ENCODE results near the gene TM4SF4. TPM values are rescaled to one million over a fixed set of nuclear protein-coding genes. Genes with fewer than 3 reads are reported as not detected.
A peak's percentile ranks its signal among the peaks of the same experiment; 100 is the strongest.

The TM4SF4 gene
- total RNA-seq, 5 donors from 2014 or later (not counting 1 experiment from before 2014, with no cell fraction given) = 0.85 to 1.1 (median 0.86) TPM; not detected in 2

GRCh38 chr3:149475451-149476060 is 1.1 kb downstream of the TM4SF4 start:
- H3K9me3 ChIP-seq = no peaks in the 10 kb centered on the region
- POLR2A ChIA-PET = no interaction called here
- H3K27ac Mint-ChIP-seq = no peak overlapping the region

GRCh38 chr3:149476225-149476624 is 1.7 kb downstream of the TM4SF4 start:
- H3K36me3 Mint-ChIP-seq = no peaks in the 10 kb centered on the region
- H3K36me3 ChIP-seq (ENCODE audit: control insufficient read depth in 2 of 2, extremely low read depth in 1 of 2, insufficient read depth in 1 of 2, low read length in 1 of 2) = no peaks in the 10 kb centered on the region
- H3K27me3 ChIP-seq (replicated peaks in 1 of 2; ENCODE audit: control insufficient read depth in 2 of 2, extremely low read depth in 1 of 2, insufficient read depth in 2 of 2, low read length in 1 of 2) = peaks cover 0 to 14% of the 10 kb centered on the region in 2 experiments
- H3K4me3 Mint-ChIP-seq = no peak overlapping the region
- no peak overlapping the region for H3K27ac ChIP-seq (ENCODE audit: low read length)
- POLR2A ChIA-PET = no interaction called here
- H3K9me3 Mint-ChIP-seq = no peaks in the 10 kb centered on the region
- H3K27ac Mint-ChIP-seq = no peak overlapping the region
- no peaks in the 10 kb centered on the region for H3K9me3 ChIP-seq
- no peak overlapping the region for H3K4me3 ChIP-seq (ENCODE audit: control insufficient read depth in 1 of 2, extremely low read depth in 1 of 2, low read length in 1 of 2)
- CTCF ChIA-PET = no interaction called here
- ATAC-seq (replicated peaks in 1 of 4) (no peak), DNase-seq (no peak)
- WGBS (ENCODE audit: insufficient coverage) = 81% methylated on average over 3 of the region's 4 CpGs
- peaks cover 6 to 9% of the 10 kb centered on the region in 2 donors for H3K27me3 Mint-ChIP-seq
- no peaks in the 10 kb centered on the region for H3K4me1 ChIP-seq (ENCODE audit: control insufficient read depth in 1 of 2, extremely low read depth in 1 of 2, insufficient read depth in 2 of 2, low read length in 2 of 2)
- no peaks in the 10 kb centered on the region for H3K4me1 Mint-ChIP-seq

More at GRCh38 chr3:149475451-149476060, 1.1 kb downstream of the TM4SF4 start:
- DNase-seq = no peak
- no peak overlapping the region for H3K4me3 Mint-ChIP-seq
- Histone ChIP-seq H3K27ac (ENCODE audit: low read length) (no peak overlapping the region), H3K4me1 (ENCODE audit: control insufficient read depth in 1 of 2, extremely low read depth in 1 of 2, insufficient read depth in 2 of 2, low read length in 2 of 2) (no peaks in the 10 kb centered on the region), H3K27me3 (replicated peaks in 1 of 2; ENCODE audit: control insufficient read depth in 2 of 2, extremely low read depth in 1 of 2, insufficient read depth in 2 of 2, low read length in 1 of 2) (peaks cover 0 to 14% of the 10 kb centered on the region in 2 experiments), H3K36me3 (ENCODE audit: control insufficient read depth in 2 of 2, extremely low read depth in 1 of 2, insufficient read depth in 1 of 2, low read length in 1 of 2) (no peaks in the 10 kb centered on the region), H3K4me3 (ENCODE audit: control insufficient read depth in 1 of 2, extremely low read depth in 1 of 2, low read length in 1 of 2) (no peak overlapping the region)
- WGBS (ENCODE audit: insufficient coverage) = 83% methylated on average over 6 of the region's 7 CpGs
- peaks cover 3 to 6% of the 10 kb centered on the region in 2 donors for H3K27me3 Mint-ChIP-seq
- H3K36me3 Mint-ChIP-seq = no peaks in the 10 kb centered on the region
- CTCF ChIA-PET = no interaction called here
- ATAC-seq (replicated peaks in 1 of 4) = no peak
- H3K4me1 Mint-ChIP-seq = no peaks in the 10 kb centered on the region
- H3K9me3 Mint-ChIP-seq = no peaks in the 10 kb centered on the region

DNA sequence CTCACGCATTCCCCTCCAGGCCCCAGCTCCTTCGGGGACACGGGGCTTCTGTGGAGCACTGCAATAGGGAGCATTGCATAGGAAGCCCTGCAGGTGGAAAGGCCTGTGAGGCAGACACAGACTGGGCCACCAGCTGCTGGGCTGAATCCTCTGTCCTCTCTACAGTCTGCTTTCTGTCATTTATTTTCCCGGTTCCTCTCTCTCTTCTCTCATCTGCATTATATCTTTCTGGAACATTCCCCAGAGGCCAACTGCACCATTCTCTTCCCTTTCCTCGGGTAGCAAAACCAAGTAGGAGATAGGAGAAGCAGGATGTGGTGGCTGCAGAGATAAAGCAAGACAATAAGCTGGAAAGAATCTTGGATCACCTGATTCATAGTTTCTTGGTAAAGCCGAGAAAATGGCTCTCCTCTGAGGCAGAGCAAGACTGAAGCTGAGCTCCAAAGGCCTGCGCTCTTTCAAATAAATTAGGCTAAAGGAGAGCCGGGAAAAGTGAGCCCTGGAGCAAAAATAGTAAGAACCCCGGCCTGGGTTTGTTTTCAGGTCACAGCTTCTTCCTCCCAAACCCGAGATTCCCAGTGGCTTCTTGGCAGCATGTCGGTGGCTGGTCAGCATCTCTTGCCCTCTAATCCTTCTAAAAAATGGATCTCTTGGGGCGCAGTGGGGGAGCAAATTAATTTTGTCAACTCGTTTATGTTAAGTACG is 5.3 kb downstream of the TM4SF4 start:
- H3K36me3 Mint-ChIP-seq = no peaks in the 10 kb centered on the region
- ChIA-PET CTCF (no interaction called here), POLR2A (no interaction called here)

GRCh38 chr3:149480326-149481017 is 6.0 kb downstream of the TM4SF4 start:
- ChIA-PET POLR2A (no interaction called here), CTCF (no interaction called here)
- ATAC-seq (replicated peaks in 1 of 4) (no peak), DNase-seq (peak in 7 of 35 experiments; percentile 2 to 25 (median 7))
- Histone ChIP-seq H3K4me3 (ENCODE audit: control insufficient read depth in 1 of 2, extremely low read depth in 1 of 2, low read length in 1 of 2) (no peak overlapping the region), H3K4me1 (ENCODE audit: control insufficient read depth in 1 of 2, extremely low read depth in 1 of 2, insufficient read depth in 2 of 2, low read length in 2 of 2) (no peaks in the 10 kb centered on the region), H3K9me3 (no peaks in the 10 kb centered on the region), H3K27ac (ENCODE audit: low read length) (no peak overlapping the region), H3K27me3 (replicated peaks in 1 of 2; ENCODE audit: control insufficient read depth in 2 of 2, extremely low read depth in 1 of 2, insufficient read depth in 2 of 2, low read length in 1 of 2) (peaks cover 0 to 12% of the 10 kb centered on the region in 2 experiments), H3K36me3 (ENCODE audit: control insufficient read depth in 2 of 2, extremely low read depth in 1 of 2, insufficient read depth in 1 of 2, low read length in 1 of 2) (no peaks in the 10 kb centered on the region)
- no peak overlapping the region for H3K4me3 Mint-ChIP-seq
- no peak overlapping the region for H3K27ac Mint-ChIP-seq
- H3K9me3 Mint-ChIP-seq = no peaks in the 10 kb centered on the region
- WGBS (ENCODE audit: insufficient coverage) = 97% methylated on average over 9 of the region's 15 CpGs
- peaks cover 6 to 8% of the 10 kb centered on the region in 2 donors for H3K27me3 Mint-ChIP-seq
- no peaks in the 10 kb centered on the region for H3K36me3 Mint-ChIP-seq
- no peaks in the 10 kb centered on the region for H3K4me1 Mint-ChIP-seq

More for the DNA sequence above, 5.3 kb downstream of the TM4SF4 start:
- Mint-ChIP-seq H3K27me3 (peaks cover 6 to 8% of the 10 kb centered on the region in 2 donors), H3K4me3 (no peak overlapping the region), H3K9me3 (no peaks in the 10 kb centered on the region), H3K27ac (no peak overlapping the region), H3K4me1 (no peaks in the 10 kb centered on the region)
- H3K27ac ChIP-seq (ENCODE audit: low read length) = no peak overlapping the region
- no peaks in the 10 kb centered on the region for H3K4me1 ChIP-seq (ENCODE audit: control insufficient read depth in 1 of 2, extremely low read depth in 1 of 2, insufficient read depth in 2 of 2, low read length in 2 of 2)
- H3K9me3 ChIP-seq = no peaks in the 10 kb centered on the region
- ATAC-seq (replicated peaks in 1 of 4) (no peak), DNase-seq (no peak)
- no peaks in the 10 kb centered on the region for H3K36me3 ChIP-seq (ENCODE audit: control insufficient read depth in 2 of 2, extremely low read depth in 1 of 2, insufficient read depth in 1 of 2, low read length in 1 of 2)
- 87% methylated on average over 8 of the region's 14 CpGs for WGBS (ENCODE audit: insufficient coverage)
- H3K4me3 ChIP-seq (ENCODE audit: control insufficient read depth in 1 of 2, extremely low read depth in 1 of 2, low read length in 1 of 2) = no peak overlapping the region
- H3K27me3 ChIP-seq (replicated peaks in 1 of 2; ENCODE audit: control insufficient read depth in 2 of 2, extremely low read depth in 1 of 2, insufficient read depth in 2 of 2, low read length in 1 of 2) = peaks cover 0 to 12% of the 10 kb centered on the region in 2 experiments

DNA sequence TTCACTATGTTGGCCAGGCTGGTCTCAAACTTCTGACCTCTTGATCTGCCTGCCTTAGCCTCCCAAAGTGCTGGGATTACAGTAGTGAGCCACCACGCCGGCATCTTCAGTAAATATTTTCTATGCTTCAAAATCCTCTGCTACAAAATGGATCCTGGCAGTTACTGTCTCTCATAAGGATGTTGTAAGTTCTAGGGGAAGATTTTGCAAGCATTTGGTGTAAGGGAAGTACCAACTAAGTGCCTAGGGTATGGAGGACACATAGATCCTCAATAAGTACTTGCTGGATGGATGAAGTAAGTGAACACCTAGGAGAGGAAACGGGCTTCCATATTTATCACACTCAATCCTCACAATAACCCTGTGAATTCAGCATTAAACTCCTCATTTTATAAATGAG is 6.6 kb downstream of the TM4SF4 start:
- Histone ChIP-seq H3K4me1 (ENCODE audit: control insufficient read depth in 1 of 2, extremely low read depth in 1 of 2, insufficient read depth in 2 of 2, low read length in 2 of 2) (no peaks in the 10 kb centered on the region), H3K27me3 (replicated peaks in 1 of 2; ENCODE audit: control insufficient read depth in 2 of 2, extremely low read depth in 1 of 2, insufficient read depth in 2 of 2, low read length in 1 of 2) (peaks cover 0 to 8% of the 10 kb centered on the region in 2 experiments), H3K27ac (ENCODE audit: low read length) (no peak overlapping the region), H3K4me3 (ENCODE audit: control insufficient read depth in 1 of 2, extremely low read depth in 1 of 2, low read length in 1 of 2) (no peak overlapping the region), H3K9me3 (no peaks in the 10 kb centered on the region), H3K36me3 (ENCODE audit: control insufficient read depth in 2 of 2, extremely low read depth in 1 of 2, insufficient read depth in 1 of 2, low read length in 1 of 2) (no peaks in the 10 kb centered on the region)
- ChIA-PET POLR2A (no interaction called here), CTCF (no interaction called here)
- Mint-ChIP-seq H3K9me3 (no peaks in the 10 kb centered on the region), H3K36me3 (no peaks in the 10 kb centered on the region), H3K4me3 (no peak overlapping the region), H3K27ac (no peak overlapping the region), H3K4me1 (no peaks in the 10 kb centered on the region), H3K27me3 (peaks cover 6 to 8% of the 10 kb centered on the region in 2 donors)
- ATAC-seq (replicated peaks in 1 of 4) = no peak
- no peak for DNase-seq
- WGBS (ENCODE audit: insufficient coverage) = no CpG with 5 or more reads among the region's 3 CpGs

DNA sequence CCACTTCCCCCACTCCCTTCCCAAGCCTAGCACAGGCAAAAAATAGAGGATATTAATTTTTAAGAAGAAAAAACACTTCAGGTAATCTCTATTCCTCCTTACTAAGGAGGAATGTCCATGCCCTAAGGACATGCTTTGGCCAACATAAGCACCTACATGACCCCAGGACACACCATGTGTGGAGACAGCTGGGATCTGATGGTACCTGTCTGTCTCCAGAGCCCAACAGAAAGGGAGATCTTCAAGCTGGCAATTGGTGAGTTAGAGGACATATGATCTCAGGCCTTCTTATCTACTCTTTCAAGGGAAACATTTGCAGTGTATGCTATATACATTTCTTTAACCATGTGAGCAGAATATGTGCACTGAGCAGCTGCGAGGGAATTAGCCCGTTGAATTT is 7.0 kb downstream of the TM4SF4 start:
- H3K27me3 ChIP-seq (replicated peaks in 1 of 2; ENCODE audit: control insufficient read depth in 2 of 2, extremely low read depth in 1 of 2, insufficient read depth in 2 of 2, low read length in 1 of 2) = peaks cover 0 to 6% of the 10 kb centered on the region in 2 experiments
- ChIA-PET POLR2A (no interaction called here), CTCF (no interaction called here)
- H3K9me3 Mint-ChIP-seq = no peaks in the 10 kb centered on the region
- no peaks in the 10 kb centered on the region for H3K36me3 ChIP-seq (ENCODE audit: control insufficient read depth in 2 of 2, extremely low read depth in 1 of 2, insufficient read depth in 1 of 2, low read length in 1 of 2)
- no peak overlapping the region for H3K27ac ChIP-seq (ENCODE audit: low read length)
- H3K27me3 Mint-ChIP-seq = peaks cover 6 to 8% of the 10 kb centered on the region in 2 donors
- H3K36me3 Mint-ChIP-seq = no peaks in the 10 kb centered on the region
- H3K9me3 ChIP-seq = no peaks in the 10 kb centered on the region
- H3K27ac Mint-ChIP-seq = no peak overlapping the region
- ATAC-seq (replicated peaks in 1 of 4) (no peak), DNase-seq (no peak)
- no CpG with 5 or more reads among the region's 2 CpGs for WGBS (ENCODE audit: insufficient coverage)
- no peak overlapping the region for H3K4me3 Mint-ChIP-seq
- no peaks in the 10 kb centered on the region for H3K4me1 Mint-ChIP-seq
- no peaks in the 10 kb centered on the region for H3K4me1 ChIP-seq (ENCODE audit: control insufficient read depth in 1 of 2, extremely low read depth in 1 of 2, insufficient read depth in 2 of 2, low read length in 2 of 2)
- H3K4me3 ChIP-seq (ENCODE audit: control insufficient read depth in 1 of 2, extremely low read depth in 1 of 2, low read length in 1 of 2) = no peak overlapping the region

Data from T-cell (primary cell).